Trophoblast cell (in vitro differentiated cells and primary cell): ENCODE results near the gene PLCD1. TPM values are rescaled to one million over a fixed set of nuclear protein-coding genes. Genes with fewer than 3 reads are reported as not detected.
"Not testable (repeated sequence)": the region's sequence is repeated elsewhere in the genome, so short reads cannot be mapped to it uniquely, and the experiment has no call there.

ENCODE experiments used
- DNase-seq, 2 donors: peaks; one replicate each; pipeline ENCODE4 v3.0.0-alpha.2; 2016
- H2AFZ ChIP-seq: 2 replicates; pipeline ENCODE4 v1.6.1; 2013; ENCODE audit warnings: low read length, moderate library complexity, mild to moderate bottlenecking; ENCODE audit not compliant: insufficient read depth, poor library complexity
- H2AK5ac ChIP-seq: 2 replicates; pipeline ENCODE4 v1.6.1; 2013; ENCODE audit warnings: mild to moderate bottlenecking, low read length
- H2BK120ac ChIP-seq: 2 replicates; pipeline ENCODE4 v1.6.1; 2013; ENCODE audit warnings: low read length, mild to moderate bottlenecking, moderate library complexity; ENCODE audit not compliant: insufficient read depth, poor library complexity
- H2BK12ac ChIP-seq: 2 replicates; pipeline ENCODE4 v1.6.1; 2013; ENCODE audit warnings: mild to moderate bottlenecking, low read length, moderate library complexity
- H2BK5ac ChIP-seq: 2 replicates; pipeline ENCODE4 v1.6.1; 2013; ENCODE audit warnings: low read length, low read depth, moderate library complexity, mild to moderate bottlenecking; ENCODE audit not compliant: poor library complexity
- H3K14ac ChIP-seq: 2 replicates; pipeline ENCODE4 v1.6.1; 2013; ENCODE audit warnings: mild to moderate bottlenecking, low read length
- H3K18ac ChIP-seq: 2 replicates; pipeline ENCODE4 v1.6.1; 2013; ENCODE audit warnings: mild to moderate bottlenecking, low read length
- H3K23ac ChIP-seq: 2 replicates; pipeline ENCODE4 v1.6.1; 2013; ENCODE audit warnings: low read length
- H3K27ac ChIP-seq: 2 replicates; pipeline ENCODE4 v1.5.1; 2013; ENCODE audit warnings: low read depth, mild to moderate bottlenecking, inconsistent platforms, low read length, moderate library complexity
- H3K27me3 ChIP-seq: 2 replicates; pipeline ENCODE4 v1.6.1; 2013; ENCODE audit warnings: inconsistent platforms, mild to moderate bottlenecking, low read length, moderate library complexity; ENCODE audit not compliant: insufficient read depth
- H3K36me3 ChIP-seq, 2 experiments: 1 replicate in 1 of 2; 2 replicates in 1 of 2; pipeline ENCODE4 v1.6.1; 2013; ENCODE audit warnings: low read length in 2 of 2, mild to moderate bottlenecking in 2 of 2, moderate library complexity in 1 of 2; ENCODE audit not compliant: insufficient read depth in 2 of 2, control insufficient read depth in 1 of 2
- H3K4ac ChIP-seq: 2 replicates; pipeline ENCODE4 v1.6.1; 2013; ENCODE audit warnings: low read depth, mild to moderate bottlenecking, low read length, moderate library complexity
- H3K4me1 ChIP-seq, 2 experiments: 1 replicate in 1 of 2; 2 replicates in 1 of 2; pipeline ENCODE4 v1.6.1; 2013; ENCODE audit warnings: low read length in 2 of 2, mild to moderate bottlenecking in 2 of 2, moderate library complexity in 1 of 2; ENCODE audit not compliant: insufficient read depth in 2 of 2, control insufficient read depth in 1 of 2
- H3K4me2 ChIP-seq: 2 replicates; pipeline ENCODE4 v1.6.1; 2013; ENCODE audit warnings: inconsistent platforms, mild to moderate bottlenecking, low read length, moderate library complexity
- H3K4me3 ChIP-seq: 2 replicates; pipeline ENCODE4 v1.5.1; 2013; ENCODE audit warnings: mild to moderate bottlenecking, low read depth, low read length, inconsistent platforms
- H3K79me1 ChIP-seq: one replicate; pipeline ENCODE4 v1.6.1; 2013; ENCODE audit warnings: low read length
- H3K79me2 ChIP-seq: 2 replicates; pipeline ENCODE4 v1.6.1; 2013; ENCODE audit warnings: low read length, mild to moderate bottlenecking; ENCODE audit not compliant: control insufficient read depth, insufficient read depth, poor library complexity
- H3K9ac ChIP-seq: 2 replicates; pipeline ENCODE4 v1.6.1; 2013; ENCODE audit warnings: mild to moderate bottlenecking, low read length
- H3K9me3 ChIP-seq: 2 replicates; pipeline ENCODE4 v1.6.1; 2013; ENCODE audit warnings: low read depth, mild to moderate bottlenecking, control low read depth, inconsistent platforms, low read length; ENCODE audit not compliant: insufficient read depth
- H4K12ac ChIP-seq: 2 replicates; pipeline ENCODE4 v1.6.1; 2013; ENCODE audit warnings: low read depth, mild to moderate bottlenecking, low read length, moderate library complexity
- H4K8ac ChIP-seq: 2 replicates; pipeline ENCODE4 v1.6.1; 2013; ENCODE audit warnings: low read depth, mild to moderate bottlenecking, low read length, moderate library complexity
- H4K91ac ChIP-seq: one replicate; pipeline ENCODE4 v1.6.1; 2013; ENCODE audit warnings: low read depth, mild to moderate bottlenecking, low read length, moderate library complexity
- WGBS: extraction: QIAGEN DNeasy Blood & Tissue Kit; methylation state at CpG from one replicate; pipeline ENCODE4 v1.1.7; 2013; ENCODE audit warnings: missing lambda C conversion rate; ENCODE audit not compliant: insufficient read length, insufficient coverage; ENCODE audit errors: extremely low coverage; 5-methylcytosine and 5-hydroxymethylcytosine counted together
- polyA plus RNA-seq: library from polyadenylated mRNA; stranded (reverse); fragments of 200-250 nt; gene quantifications from 2 replicates; pipeline ENCODE4 v1.2.3, GENCODE V29; 2013

PLCD1 gene
- 14.7 and 15.7 TPM in 2 replicates for polyA plus RNA-seq

DNA sequence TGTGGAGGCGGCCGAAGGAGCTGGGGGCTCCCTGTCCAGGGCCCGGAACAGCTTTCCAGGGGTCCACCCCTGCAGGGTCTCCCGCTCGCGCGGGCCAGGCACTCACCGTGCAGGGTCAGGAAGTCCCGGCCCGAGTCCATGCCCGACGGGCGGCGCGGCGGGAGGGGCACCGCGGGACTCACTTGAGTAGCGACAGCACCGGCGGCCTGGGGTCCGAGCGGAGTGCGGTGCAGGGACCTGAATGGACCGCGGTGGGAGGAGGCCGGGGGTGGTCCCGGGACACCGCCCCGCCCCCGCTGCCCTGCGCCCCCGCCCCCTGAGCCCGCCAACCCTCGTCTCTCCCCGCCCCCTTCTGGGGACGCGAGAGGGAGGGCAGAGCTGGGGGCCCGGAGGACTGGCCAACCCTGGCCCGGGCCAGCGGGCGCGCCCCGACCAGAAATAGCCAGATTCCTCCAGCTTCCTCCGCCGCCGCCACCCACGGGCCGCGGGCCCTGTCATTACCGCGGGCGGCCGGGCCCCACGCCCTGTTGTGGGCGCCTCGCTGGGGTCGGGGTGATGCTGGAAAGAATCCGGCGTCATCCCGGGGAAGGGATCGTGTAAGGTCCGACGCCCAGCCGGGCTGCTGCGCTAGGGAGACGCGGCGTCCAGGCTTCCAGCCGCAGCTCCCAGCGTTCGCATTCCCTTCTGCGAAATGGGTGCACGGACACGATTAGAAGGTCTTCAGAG is at the start of gene PLCD1:
Gene PLCD1 (minus strand): TSS at position 243 of the 726 bp plus-strand sequence. CDS start 103 bp downstream, at position 140.
- peaks cover 15 to 18% of the 10 kb centered on the region in 2 experiments for H3K4me1 ChIP-seq
- peak within 1 kb of the TSS; percentile 0 for H3K9ac ChIP-seq
- H3K27me3 ChIP-seq, result peaks cover 17% of the 10 kb centered on the region
- peaks cover 4% of the 10 kb centered on the region for H3K9me3 ChIP-seq
- H3K27ac ChIP-seq, result no peak within 1 kb of the TSS
- WGBS, result no CpG with 5 or more reads among the region's 75 CpGs
- H3K18ac ChIP-seq, result peak within 1 kb of the TSS; percentile 67
- peaks cover 5% of the 10 kb centered on the region for H3K79me1 ChIP-seq
- peak within 1 kb of the TSS; percentile 54 for H4K12ac ChIP-seq
- H3K4ac ChIP-seq, result peak within 1 kb of the TSS; percentile 15
- H3K4me3 ChIP-seq, result peak within 1 kb of the TSS; percentile 70
- peak within 1 kb of the TSS; percentile 64 for H3K14ac ChIP-seq
- H3K4me2 ChIP-seq, result peak within 1 kb of the TSS; percentile 90
- peak within 1 kb of the TSS; percentile 15 for H2BK120ac ChIP-seq
- no peak within 1 kb of the TSS for H2BK5ac ChIP-seq
- peak within 1 kb of the TSS; percentile 73 for H4K8ac ChIP-seq
- DNase-seq, result peak in 1 of 2 donors; percentile 32
- H3K23ac ChIP-seq, result no peak within 1 kb of the TSS
- H2BK12ac ChIP-seq, result peak within 1 kb of the TSS; percentile 7
- peak within 1 kb of the TSS; percentile 50 for H4K91ac ChIP-seq
- peaks cover 2% of the 10 kb centered on the region for H3K79me2 ChIP-seq
- peak within 1 kb of the TSS; percentile 36 for H2AK5ac ChIP-seq
- H2AFZ ChIP-seq, result peak within 1 kb of the TSS; percentile 68
- H3K36me3 ChIP-seq, result no peaks in the 10 kb centered on the region

DNA sequence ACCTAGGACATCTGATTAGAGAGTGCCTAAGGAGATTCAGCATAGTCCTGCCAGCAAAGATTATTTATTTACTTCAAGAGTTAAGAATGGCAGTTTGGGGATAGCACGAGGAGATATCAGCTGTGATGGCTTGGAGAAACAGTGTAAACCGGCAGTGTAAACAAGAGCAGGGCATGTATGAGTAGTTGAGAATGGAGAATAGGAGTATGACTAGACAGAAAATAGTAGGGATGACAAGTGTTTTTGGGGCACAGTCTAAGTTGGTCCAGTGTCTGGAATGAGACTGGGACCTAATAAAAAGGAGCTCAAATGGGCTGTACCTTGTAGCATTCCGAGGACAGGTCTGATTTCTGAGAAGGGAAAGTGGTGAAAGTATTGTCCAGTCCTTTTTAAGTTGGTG is 47.6 kb upstream of the PLCD1 start:
- H3K4ac ChIP-seq, result not testable (repeated sequence)

DNA sequence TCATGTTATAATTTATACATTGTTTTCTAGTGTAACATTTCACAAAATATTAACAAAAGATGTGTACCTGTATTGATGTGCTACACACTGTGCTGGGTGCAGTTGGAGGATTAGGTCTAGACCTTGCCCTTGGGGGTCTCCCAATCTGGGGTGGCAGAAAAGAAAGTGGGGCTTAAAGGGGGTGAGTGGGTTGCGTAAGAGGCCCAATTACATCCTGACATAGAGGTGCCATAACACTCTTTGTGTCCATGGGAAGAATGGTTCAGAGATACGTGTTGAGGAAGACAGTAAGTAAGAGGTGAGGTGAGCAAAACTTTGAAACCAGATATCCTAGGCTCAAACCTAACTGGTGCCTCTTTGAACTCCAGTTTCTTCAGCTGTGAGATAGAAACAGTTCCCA is 40.6 kb upstream of the PLCD1 start:
- H2AK5ac ChIP-seq, result no peak overlapping the region
- no peak overlapping the region for H3K18ac ChIP-seq
- H4K12ac ChIP-seq, result no peak overlapping the region
- no peak overlapping the region for H3K14ac ChIP-seq
- H3K79me2 ChIP-seq, result no peaks in the 10 kb centered on the region
- no peaks in the 10 kb centered on the region for H3K27me3 ChIP-seq
- no peak overlapping the region for H4K8ac ChIP-seq
- H3K23ac ChIP-seq, result no peak overlapping the region
- H3K79me1 ChIP-seq, result no peaks in the 10 kb centered on the region
- H3K4me3 ChIP-seq, result no peak overlapping the region
- H2BK5ac ChIP-seq, result no peak overlapping the region
- H3K4me2 ChIP-seq, result no peak overlapping the region
- H3K4me1 ChIP-seq, result no peaks in the 10 kb centered on the region
- H3K9ac ChIP-seq, result no peak overlapping the region
- WGBS, result no CpG with 5 or more reads among the region's 2 CpGs
- no peak overlapping the region for H4K91ac ChIP-seq
- no peaks in the 10 kb centered on the region for H3K9me3 ChIP-seq
- DNase-seq, result no peak
- H3K36me3 ChIP-seq, result no peaks in the 10 kb centered on the region
- H3K27ac ChIP-seq, result no peak overlapping the region
- no peak overlapping the region for H2BK120ac ChIP-seq
- H2AFZ ChIP-seq, result no peak overlapping the region
- no peak overlapping the region for H3K4ac ChIP-seq
- no peak overlapping the region for H2BK12ac ChIP-seq

More for the DNA sequence above, 47.6 kb upstream of the PLCD1 start:
- H3K4me1 ChIP-seq, H3K79me2 ChIP-seq, H3K27me3 ChIP-seq, H3K4me2 ChIP-seq, H3K79me1 ChIP-seq, H2BK5ac ChIP-seq, H4K91ac ChIP-seq, H3K9ac ChIP-seq, H3K9me3 ChIP-seq, H2AFZ ChIP-seq, H4K12ac ChIP-seq, H2AK5ac ChIP-seq, H3K14ac ChIP-seq, H4K8ac ChIP-seq, H3K27ac ChIP-seq, DNase-seq, H2BK120ac ChIP-seq, H3K4me3 ChIP-seq, H2BK12ac ChIP-seq, H3K18ac ChIP-seq, H3K36me3 ChIP-seq, H3K23ac ChIP-seq: not testable (repeated sequence)
- WGBS, result no CpG with 5 or more reads among the region's 3 CpGs

DNA sequence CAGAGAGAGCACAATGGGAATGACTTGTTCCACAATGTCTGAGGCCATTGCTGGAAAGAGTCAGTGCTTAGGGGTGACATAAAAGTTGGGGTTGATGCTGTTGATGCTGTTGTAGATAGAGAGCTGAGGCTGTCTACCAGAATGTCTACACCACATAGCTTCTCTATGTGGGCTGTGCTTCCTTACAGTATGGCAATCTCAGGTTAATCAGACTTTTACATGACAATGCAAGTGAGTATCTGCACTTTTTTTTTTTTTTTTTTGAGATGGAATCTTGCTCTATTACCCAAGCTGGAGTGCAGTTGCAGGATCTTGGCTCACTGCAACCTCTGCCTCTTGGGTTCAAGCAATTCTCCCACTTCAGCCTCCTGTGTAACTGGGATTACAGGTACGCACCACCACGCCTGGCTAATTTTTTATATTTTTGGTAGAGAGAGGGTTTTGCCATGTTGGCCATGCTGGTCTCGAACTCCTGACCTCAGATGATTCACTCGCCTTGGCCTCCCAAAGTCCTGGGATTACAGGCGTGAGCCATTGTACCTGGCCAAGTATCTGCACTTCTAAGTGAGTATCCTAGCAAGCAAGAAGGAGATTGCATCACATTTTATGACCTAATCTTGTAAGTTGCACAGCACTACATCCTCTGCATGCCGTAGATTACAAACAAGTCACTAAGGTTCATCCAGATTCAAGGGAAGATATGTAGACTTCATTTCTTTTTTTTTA is 38.2 kb upstream of the PLCD1 start:
- Histone ChIP-seq H2BK12ac (no peak overlapping the region), H3K27ac (no peak overlapping the region), H3K79me2 (no peaks in the 10 kb centered on the region), H3K27me3 (no peaks in the 10 kb centered on the region), H4K12ac (no peak overlapping the region), H3K4me3 (no peak overlapping the region), H3K9me3 (peaks cover 2% of the 10 kb centered on the region), H3K4me1 (no peaks in the 10 kb centered on the region), H3K4ac (no peak overlapping the region), H3K4me2 (no peak overlapping the region), H3K9ac (no peak overlapping the region), H3K18ac (no peak overlapping the region), H3K79me1 (no peaks in the 10 kb centered on the region), H2AK5ac (no peak overlapping the region), H3K23ac (no peak overlapping the region), H3K14ac (no peak overlapping the region), H3K36me3 (no peaks in the 10 kb centered on the region), H4K91ac (no peak overlapping the region), H2BK5ac (no peak overlapping the region), H4K8ac (no peak overlapping the region), H2BK120ac (no peak overlapping the region), H2AFZ (no peak overlapping the region)
- WGBS, result no CpG with 5 or more reads among the region's 6 CpGs
- peak; percentile 80 to 98 for DNase-seq
